ENCODE data around the gene RIPPLY1.

DNA sequence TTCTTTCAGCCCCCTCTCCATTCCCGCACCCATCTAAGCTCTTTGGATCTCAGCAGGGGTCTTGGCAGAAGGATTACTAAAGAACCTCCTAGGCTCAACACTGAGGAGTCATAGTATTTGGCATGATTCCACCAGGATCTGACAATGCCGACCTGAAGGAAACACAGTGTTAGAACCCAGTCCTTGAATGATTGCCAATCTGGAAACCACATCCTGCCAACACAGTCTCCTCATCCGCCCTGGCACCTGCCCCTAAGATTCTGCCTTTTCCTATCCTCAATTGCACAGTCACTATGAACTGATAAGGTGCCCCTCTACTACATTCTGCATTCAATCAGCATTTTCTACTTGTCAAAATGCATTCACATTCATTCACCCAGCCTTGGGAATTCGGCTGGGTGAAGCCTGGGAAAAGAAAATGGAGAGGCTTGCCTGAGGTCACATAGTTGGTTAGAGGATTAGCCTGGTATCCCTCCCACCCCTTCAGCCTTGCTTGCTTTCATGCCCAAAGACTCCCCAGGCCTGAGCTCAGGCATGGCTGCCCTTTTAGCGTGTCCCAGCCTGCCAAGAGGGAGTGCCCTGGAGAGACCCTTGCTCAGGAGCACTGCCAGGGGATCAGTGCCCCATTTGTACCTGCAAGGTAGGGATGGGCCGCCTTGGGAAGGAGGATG, 14.8 kb upstream of the RIPPLY1 start:
- TF ChIP-seq, protein P1, sequence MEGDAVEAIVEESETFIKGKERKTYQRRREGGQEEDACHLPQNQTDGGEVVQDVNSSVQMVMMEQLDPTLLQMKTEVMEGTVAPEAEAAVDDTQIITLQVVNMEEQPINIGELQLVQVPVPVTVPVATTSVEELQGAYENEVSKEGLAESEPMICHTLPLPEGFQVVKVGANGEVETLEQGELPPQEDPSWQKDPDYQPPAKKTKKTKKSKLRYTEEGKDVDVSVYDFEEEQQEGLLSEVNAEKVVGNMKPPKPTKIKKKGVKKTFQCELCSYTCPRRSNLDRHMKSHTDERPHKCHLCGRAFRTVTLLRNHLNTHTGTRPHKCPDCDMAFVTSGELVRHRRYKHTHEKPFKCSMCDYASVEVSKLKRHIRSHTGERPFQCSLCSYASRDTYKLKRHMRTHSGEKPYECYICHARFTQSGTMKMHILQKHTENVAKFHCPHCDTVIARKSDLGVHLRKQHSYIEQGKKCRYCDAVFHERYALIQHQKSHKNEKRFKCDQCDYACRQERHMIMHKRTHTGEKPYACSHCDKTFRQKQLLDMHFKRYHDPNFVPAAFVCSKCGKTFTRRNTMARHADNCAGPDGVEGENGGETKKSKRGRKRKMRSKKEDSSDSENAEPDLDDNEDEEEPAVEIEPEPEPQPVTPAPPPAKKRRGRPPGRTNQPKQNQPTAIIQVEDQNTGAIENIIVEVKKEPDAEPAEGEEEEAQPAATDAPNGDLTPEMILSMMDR (IDR thresholded peaks at IDR 0.05): no peak
- no peak for TF ChIP-seq POLR2A (IDR thresholded peaks at IDR 0.05)
